ENCODE measurements around the gene RHBDF2. TPM values are rescaled to one million over a fixed set of nuclear protein-coding genes. Genes with fewer than 3 reads are reported as not detected.

RHBDF2 gene
- polyA plus RNA-seq, 3 donors = 36.9 to 124 (median 68.6) TPM

- no peak overlapping the region for H3K27ac Mint-ChIP-seq
- DNase-seq = no peak
- Histone ChIP-seq H3K9ac (ENCODE audit: insufficient read depth, low read length, poor library complexity, severe bottlenecking) (no peak overlapping the region), H3K27ac (ENCODE audit: low read depth in 1 of 2, low read length in 2 of 2) (no peak overlapping the region), H2AFZ (ENCODE audit: insufficient read depth, low read depth, low read length, poor library complexity, severe bottlenecking) (no peak overlapping the region), H3K4me2 (replicated peaks; ENCODE audit: extremely low read depth, low read length, poor library complexity, severe bottlenecking) (no peak overlapping the region), H4K20me1 (ENCODE audit: insufficient read depth, low read length) (no peaks in the 10 kb centered on the region), H3K79me2 (ENCODE audit: insufficient read depth, low read length) (no peaks in the 10 kb centered on the region), H3K36me3 (replicated peaks in 1 of 2; ENCODE audit: control insufficient read depth in 1 of 2, insufficient read depth in 2 of 2, low read length in 2 of 2) (no peaks in the 10 kb centered on the region), H3K4me3 (replicated peaks in 1 of 3; ENCODE audit: low read depth in 2 of 3, low read length in 3 of 3) (no peak overlapping the region), H3K9me3 (replicated peaks in 1 of 2; ENCODE audit: control insufficient read depth in 1 of 2, insufficient read depth in 1 of 2, low read length in 2 of 2) (no peaks in the 10 kb centered on the region), H3K27me3 (ENCODE audit: control insufficient read depth in 2 of 2, insufficient read depth in 2 of 2, low read length in 2 of 2) (peaks cover 0 to 14% of the 10 kb centered on the region in 2 donors), H3K4me1 (ENCODE audit: control insufficient read depth in 1 of 2, insufficient read depth in 2 of 2, low read length in 2 of 2) (peaks cover 18 to 23% of the 10 kb centered on the region in 2 donors)
- peaks cover 0 to 2% of the 10 kb centered on the region in 2 donors for H3K36me3 Mint-ChIP-seq
- H3K9me3 Mint-ChIP-seq = peaks cover 0 to 2% (median 0%) of the 10 kb centered on the region in 7 donors
- no peak for TF ChIP-seq CTCF (IDR thresholded peaks at IDR 0.05)
- H3K4me1 Mint-ChIP-seq = peaks cover 28% of the 10 kb centered on the region
- intact Hi-C loops (cut with micrococcal nuclease) = no loop called here
- peaks cover 11 to 16% (median 12%) of the 10 kb centered on the region in 3 donors for H3K27me3 Mint-ChIP-seq (ENCODE audit: low read depth in 3 of 3)
- 93% methylated on average over 3 of the region's 9 CpGs for WGBS (ENCODE audit: insufficient coverage)
- no peak overlapping the region for H3K4me3 Mint-ChIP-seq
Observed at GRCh38 chr17:76549215-76549518, 47.9 kb upstream of the RHBDF2 start.

DNA sequence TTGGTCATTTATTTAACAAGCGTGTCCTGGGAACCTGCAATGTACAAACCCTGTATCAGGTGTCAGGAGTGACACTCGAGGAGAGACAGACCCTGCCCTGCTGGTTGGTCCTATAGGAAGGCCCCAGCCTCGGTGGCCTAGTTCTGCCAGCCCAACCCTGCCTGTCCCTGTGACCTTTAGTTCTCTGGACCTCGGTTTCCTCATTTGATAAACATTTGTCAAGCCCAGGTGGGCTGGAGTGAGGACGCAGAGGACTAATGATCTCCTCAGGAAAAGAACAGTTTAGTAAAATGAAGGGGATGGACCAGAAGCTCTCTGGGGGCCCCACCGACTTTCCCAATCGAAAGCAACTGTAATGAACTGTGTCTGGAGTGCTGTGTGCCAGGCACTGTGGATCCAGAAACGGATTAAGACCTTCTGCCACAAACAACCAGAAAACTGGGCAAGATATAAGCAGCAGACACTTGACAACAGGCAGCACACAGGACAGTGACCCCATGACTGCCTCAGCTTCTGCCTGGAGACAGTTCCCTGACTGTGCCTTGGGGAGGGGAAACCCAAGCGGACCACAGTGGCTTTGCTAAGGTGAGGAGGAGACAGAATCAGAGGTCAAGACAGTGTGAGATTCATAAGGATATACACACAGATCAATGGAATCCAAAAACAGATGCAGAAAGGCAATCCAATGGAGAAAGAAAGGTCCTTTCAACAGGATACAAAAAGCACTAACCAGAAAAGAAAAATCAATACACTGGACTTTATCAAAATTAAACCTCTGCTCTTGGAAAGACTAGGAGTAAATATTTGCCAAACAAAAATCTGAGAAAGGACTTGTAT, 47.4 kb upstream of the RHBDF2 start:
- no peaks in the 10 kb centered on the region for H3K9me3 ChIP-seq (replicated peaks in 1 of 2; ENCODE audit: control insufficient read depth in 1 of 2, insufficient read depth in 1 of 2, low read length in 2 of 2)
- Mint-ChIP-seq H3K36me3 (peaks cover 0 to 2% of the 10 kb centered on the region in 2 donors), H3K9me3 (peaks cover 0 to 2% (median 0%) of the 10 kb centered on the region in 7 donors), H3K4me3 (no peak overlapping the region), H3K27ac (no peak overlapping the region), H3K4me1 (peaks cover 28% of the 10 kb centered on the region), H3K27me3 (ENCODE audit: low read depth in 3 of 3) (peaks cover 17 to 22% (median 18%) of the 10 kb centered on the region in 3 donors)
- DNase-seq = no peak
- no peak overlapping the region for H3K4me2 ChIP-seq (replicated peaks; ENCODE audit: extremely low read depth, low read length, poor library complexity, severe bottlenecking)
- peaks cover 18 to 23% of the 10 kb centered on the region in 2 donors for H3K4me1 ChIP-seq (ENCODE audit: control insufficient read depth in 1 of 2, insufficient read depth in 2 of 2, low read length in 2 of 2)
- peaks cover 0 to 19% of the 10 kb centered on the region in 2 donors for H3K27me3 ChIP-seq (ENCODE audit: control insufficient read depth in 2 of 2, insufficient read depth in 2 of 2, low read length in 2 of 2)
- no peak overlapping the region for H2AFZ ChIP-seq (ENCODE audit: insufficient read depth, low read depth, low read length, poor library complexity, severe bottlenecking)
- 86% methylated on average over 7 of the region's 9 CpGs for WGBS (ENCODE audit: insufficient coverage)
- no peak overlapping the region for H3K27ac ChIP-seq (ENCODE audit: low read depth in 1 of 2, low read length in 2 of 2)
- H3K36me3 ChIP-seq (replicated peaks in 1 of 2; ENCODE audit: control insufficient read depth in 1 of 2, insufficient read depth in 2 of 2, low read length in 2 of 2) = no peaks in the 10 kb centered on the region
- H4K20me1 ChIP-seq (ENCODE audit: insufficient read depth, low read length) = no peaks in the 10 kb centered on the region
- H3K79me2 ChIP-seq (ENCODE audit: insufficient read depth, low read length) = no peaks in the 10 kb centered on the region
- intact Hi-C loops (cut with micrococcal nuclease) = no loop called here
- TF ChIP-seq CTCF (IDR thresholded peaks at IDR 0.05) = no peak
- H3K9ac ChIP-seq (ENCODE audit: insufficient read depth, low read length, poor library complexity, severe bottlenecking) = no peak overlapping the region
- H3K4me3 ChIP-seq (replicated peaks in 1 of 3; ENCODE audit: low read depth in 2 of 3, low read length in 3 of 3) = no peak overlapping the region
